Measurements from ENCODE around the gene ACAP2.

- TF ChIP-seq CTCF (IDR thresholded peaks at IDR 0.05) (no peak), POLR2AphosphoS2 (conservative IDR thresholded peaks at IDR 0.05; ENCODE audit: low read length) (no peak), POLR2A (IDR thresholded peaks at IDR 0.05; ENCODE audit: low read length) (no peak), MAX (IDR thresholded peaks at IDR 0.05) (no peak)
- TF ChIP-seq, protein P1, sequence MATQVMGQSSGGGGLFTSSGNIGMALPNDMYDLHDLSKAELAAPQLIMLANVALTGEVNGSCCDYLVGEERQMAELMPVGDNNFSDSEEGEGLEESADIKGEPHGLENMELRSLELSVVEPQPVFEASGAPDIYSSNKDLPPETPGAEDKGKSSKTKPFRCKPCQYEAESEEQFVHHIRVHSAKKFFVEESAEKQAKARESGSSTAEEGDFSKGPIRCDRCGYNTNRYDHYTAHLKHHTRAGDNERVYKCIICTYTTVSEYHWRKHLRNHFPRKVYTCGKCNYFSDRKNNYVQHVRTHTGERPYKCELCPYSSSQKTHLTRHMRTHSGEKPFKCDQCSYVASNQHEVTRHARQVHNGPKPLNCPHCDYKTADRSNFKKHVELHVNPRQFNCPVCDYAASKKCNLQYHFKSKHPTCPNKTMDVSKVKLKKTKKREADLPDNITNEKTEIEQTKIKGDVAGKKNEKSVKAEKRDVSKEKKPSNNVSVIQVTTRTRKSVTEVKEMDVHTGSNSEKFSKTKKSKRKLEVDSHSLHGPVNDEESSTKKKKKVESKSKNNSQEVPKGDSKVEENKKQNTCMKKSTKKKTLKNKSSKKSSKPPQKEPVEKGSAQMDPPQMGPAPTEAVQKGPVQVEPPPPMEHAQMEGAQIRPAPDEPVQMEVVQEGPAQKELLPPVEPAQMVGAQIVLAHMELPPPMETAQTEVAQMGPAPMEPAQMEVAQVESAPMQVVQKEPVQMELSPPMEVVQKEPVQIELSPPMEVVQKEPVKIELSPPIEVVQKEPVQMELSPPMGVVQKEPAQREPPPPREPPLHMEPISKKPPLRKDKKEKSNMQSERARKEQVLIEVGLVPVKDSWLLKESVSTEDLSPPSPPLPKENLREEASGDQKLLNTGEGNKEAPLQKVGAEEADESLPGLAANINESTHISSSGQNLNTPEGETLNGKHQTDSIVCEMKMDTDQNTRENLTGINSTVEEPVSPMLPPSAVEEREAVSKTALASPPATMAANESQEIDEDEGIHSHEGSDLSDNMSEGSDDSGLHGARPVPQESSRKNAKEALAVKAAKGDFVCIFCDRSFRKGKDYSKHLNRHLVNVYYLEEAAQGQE (IDR thresholded peaks at IDR 0.05): no peak
These were observed 197.3 kb downstream of the ACAP2 start for GRCh38 chr3:195245531-195245951.

Data from A549 (cell line).